Osteocyte (in vitro differentiated cells): ENCODE data around the gene TRPV2. TPM values are rescaled to one million over a fixed set of nuclear protein-coding genes. Genes with fewer than 3 reads are reported as not detected.
A peak's percentile ranks its signal among the peaks of the same experiment; 100 is the strongest.

Experiments
- DNase-seq: peaks from one replicate; pipeline ENCODE4 v3.0.0; 2021; ENCODE audit warnings: mixed read lengths; ENCODE audit not compliant: unreplicated experiment; ENCODE audit errors: extremely low spot score
- H3K27ac Mint-ChIP-seq: one replicate; pipeline ENCODE4 v1.8.0; 2021; ENCODE audit warnings: mild to moderate bottlenecking, mixed read lengths; ENCODE audit not compliant: unreplicated experiment
- H3K27me3 Mint-ChIP-seq: one replicate; pipeline ENCODE4 v1.8.0; 2021; ENCODE audit warnings: mixed read lengths; ENCODE audit not compliant: unreplicated experiment
- H3K36me3 Mint-ChIP-seq: one replicate; pipeline ENCODE4 v1.8.0; 2021; ENCODE audit warnings: mixed read lengths; ENCODE audit not compliant: unreplicated experiment
- H3K4me1 Mint-ChIP-seq: one replicate; pipeline ENCODE4 v1.8.0; 2021; ENCODE audit warnings: mixed read lengths; ENCODE audit not compliant: unreplicated experiment
- H3K4me3 Mint-ChIP-seq: one replicate; pipeline ENCODE4 v1.8.0; 2021; ENCODE audit warnings: mild to moderate bottlenecking, moderate library complexity, mixed read lengths; ENCODE audit not compliant: unreplicated experiment
- H3K9me3 Mint-ChIP-seq: one replicate; pipeline ENCODE4 v1.8.0; 2021; ENCODE audit warnings: mixed read lengths; ENCODE audit not compliant: unreplicated experiment
- total RNA-seq: library from RNA; stranded (reverse); gene quantifications from 2 replicates; pipeline ENCODE4 v1.2.1, GENCODE V29; 2021
- TF ChIP-seq, protein P1 (sequence below): fragments of 200-600 bp; sonication (generic); IDR thresholded peaks from 2 replicates; pipeline ENCODE4 v1.5.0; 2021; ENCODE audit warnings: antibody characterized with exemption, mild to moderate bottlenecking, moderate library complexity

Gene TRPV2
- total RNA-seq, 1 donor from 2014 or later, result 1.3 TPM

DNA sequence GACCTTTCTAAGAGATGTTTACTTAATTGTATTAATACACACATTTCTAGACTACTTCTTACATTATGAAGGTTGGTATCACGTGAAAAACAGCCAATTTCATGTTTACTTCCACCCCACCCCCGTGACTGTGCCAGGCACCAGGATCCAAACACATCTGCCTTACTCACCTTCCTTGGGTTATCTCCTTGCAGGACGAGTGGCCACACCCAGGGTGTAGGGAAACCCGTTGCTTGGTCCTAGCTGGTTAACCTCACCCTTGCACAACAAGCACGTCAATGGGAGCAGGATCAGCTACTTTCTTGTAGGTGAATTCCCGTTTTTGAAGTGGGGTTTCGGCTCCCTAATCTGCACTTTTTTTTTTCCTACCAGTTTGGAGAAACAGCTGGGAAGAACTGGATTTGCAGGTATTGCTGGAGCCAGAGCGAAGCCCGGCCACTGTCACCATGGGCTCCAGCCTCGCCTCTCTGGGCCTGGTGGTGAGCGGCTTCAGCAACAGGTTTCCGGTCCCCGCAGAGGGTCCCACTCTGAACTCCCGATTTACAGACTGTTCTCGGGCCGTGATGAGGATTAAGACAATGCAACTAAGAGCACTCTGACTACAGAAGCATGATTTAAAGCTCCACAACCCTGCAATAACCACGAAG, 36.6 kb upstream of the TRPV2 start:
- H3K27me3 Mint-ChIP-seq, result no peaks in the 10 kb centered on the region
- TF ChIP-seq, protein P1, sequence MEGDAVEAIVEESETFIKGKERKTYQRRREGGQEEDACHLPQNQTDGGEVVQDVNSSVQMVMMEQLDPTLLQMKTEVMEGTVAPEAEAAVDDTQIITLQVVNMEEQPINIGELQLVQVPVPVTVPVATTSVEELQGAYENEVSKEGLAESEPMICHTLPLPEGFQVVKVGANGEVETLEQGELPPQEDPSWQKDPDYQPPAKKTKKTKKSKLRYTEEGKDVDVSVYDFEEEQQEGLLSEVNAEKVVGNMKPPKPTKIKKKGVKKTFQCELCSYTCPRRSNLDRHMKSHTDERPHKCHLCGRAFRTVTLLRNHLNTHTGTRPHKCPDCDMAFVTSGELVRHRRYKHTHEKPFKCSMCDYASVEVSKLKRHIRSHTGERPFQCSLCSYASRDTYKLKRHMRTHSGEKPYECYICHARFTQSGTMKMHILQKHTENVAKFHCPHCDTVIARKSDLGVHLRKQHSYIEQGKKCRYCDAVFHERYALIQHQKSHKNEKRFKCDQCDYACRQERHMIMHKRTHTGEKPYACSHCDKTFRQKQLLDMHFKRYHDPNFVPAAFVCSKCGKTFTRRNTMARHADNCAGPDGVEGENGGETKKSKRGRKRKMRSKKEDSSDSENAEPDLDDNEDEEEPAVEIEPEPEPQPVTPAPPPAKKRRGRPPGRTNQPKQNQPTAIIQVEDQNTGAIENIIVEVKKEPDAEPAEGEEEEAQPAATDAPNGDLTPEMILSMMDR, result no peak
- no peaks in the 10 kb centered on the region for H3K9me3 Mint-ChIP-seq
- H3K4me1 Mint-ChIP-seq, result peaks cover 25% of the 10 kb centered on the region
- no peak overlapping the region for H3K27ac Mint-ChIP-seq
- DNase-seq, result no peak
- peaks cover 19% of the 10 kb centered on the region for H3K36me3 Mint-ChIP-seq
- peak overlapping the region; percentile 32 for H3K4me3 Mint-ChIP-seq

DNA sequence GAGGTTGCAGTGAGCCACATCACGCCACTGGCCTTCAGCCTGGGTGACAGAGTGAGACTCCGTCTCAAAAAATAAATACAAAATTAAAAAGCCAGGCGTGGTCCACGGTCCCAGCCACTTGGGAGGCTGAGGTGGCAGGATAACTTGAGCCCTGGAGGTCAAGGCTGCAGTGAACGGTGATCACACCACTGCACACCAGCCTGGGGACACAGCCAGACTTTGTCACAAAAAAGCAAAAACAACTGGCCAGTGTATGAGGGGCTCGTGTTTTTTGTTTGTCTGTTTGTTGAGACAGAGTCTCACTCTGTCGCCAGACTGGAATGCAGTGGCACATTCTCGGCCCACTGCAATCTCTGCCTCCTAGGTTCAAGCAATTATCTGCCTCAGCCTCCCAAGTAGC, 35.7 kb upstream of the TRPV2 start:
- peak overlapping the region; percentile 32 for H3K4me3 Mint-ChIP-seq
- no peaks in the 10 kb centered on the region for H3K27me3 Mint-ChIP-seq
- H3K4me1 Mint-ChIP-seq, result peaks cover 26% of the 10 kb centered on the region
- TF ChIP-seq, protein P1, result no peak
- DNase-seq, result no peak
- H3K9me3 Mint-ChIP-seq, result no peaks in the 10 kb centered on the region
- no peak overlapping the region for H3K27ac Mint-ChIP-seq
- peaks cover 24% of the 10 kb centered on the region for H3K36me3 Mint-ChIP-seq

DNA sequence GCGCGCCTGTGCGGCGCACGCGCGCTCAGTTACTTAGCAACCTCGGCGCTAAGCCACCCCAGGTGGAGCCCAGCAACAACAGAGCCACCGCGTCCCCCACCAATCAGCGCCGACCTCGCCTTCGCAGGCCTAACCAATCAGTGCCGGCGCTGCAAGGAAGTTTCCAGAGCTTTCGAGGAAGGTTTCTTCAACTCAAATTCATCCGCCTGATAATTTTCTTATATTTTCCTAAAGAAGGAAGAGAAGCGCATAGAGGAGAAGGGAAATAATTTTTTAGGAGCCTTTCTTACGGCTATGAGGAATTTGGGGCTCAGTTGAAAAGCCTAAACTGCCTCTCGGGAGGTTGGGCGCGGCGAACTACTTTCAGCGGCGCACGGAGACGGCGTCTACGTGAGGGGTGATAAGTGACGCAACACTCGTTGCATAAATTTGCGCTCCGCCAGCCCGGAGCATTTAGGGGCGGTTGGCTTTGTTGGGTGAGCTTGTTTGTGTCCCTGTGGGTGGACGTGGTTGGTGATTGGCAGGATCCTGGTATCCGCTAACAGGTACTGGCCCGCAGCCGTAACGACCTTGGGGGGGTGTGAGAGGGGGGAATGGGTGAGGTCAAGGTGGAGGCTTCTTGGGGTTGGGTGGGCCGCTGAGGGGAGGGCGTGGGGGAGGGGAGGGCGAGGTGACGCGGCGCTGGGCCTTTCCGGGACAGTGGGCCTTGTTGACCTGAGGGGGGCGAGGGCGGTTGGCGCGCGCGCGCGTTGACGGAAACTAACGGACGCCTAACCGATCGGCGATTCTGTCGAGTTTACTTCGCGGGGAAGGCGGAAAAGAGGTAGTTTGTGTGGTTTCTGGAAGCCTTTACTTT, 34.5 kb upstream of the TRPV2 start, which contains the start of gene UBB:
TSS of gene UBB (plus strand) at position 452 of the 856 bp plus-strand sequence. CDS start 817 bp downstream, outside the sequence.
- TF ChIP-seq, protein P1, result peak; percentile 8
- Mint-ChIP-seq H3K4me1 (peaks cover 26% of the 10 kb centered on the region), H3K27me3 (no peaks in the 10 kb centered on the region), H3K9me3 (no peaks in the 10 kb centered on the region), H3K4me3 (peak within 1 kb of the TSS; percentile 88), H3K27ac (peak within 1 kb of the TSS; percentile 100), H3K36me3 (peaks cover 24% of the 10 kb centered on the region)
- peak; percentile 98 for DNase-seq

DNA sequence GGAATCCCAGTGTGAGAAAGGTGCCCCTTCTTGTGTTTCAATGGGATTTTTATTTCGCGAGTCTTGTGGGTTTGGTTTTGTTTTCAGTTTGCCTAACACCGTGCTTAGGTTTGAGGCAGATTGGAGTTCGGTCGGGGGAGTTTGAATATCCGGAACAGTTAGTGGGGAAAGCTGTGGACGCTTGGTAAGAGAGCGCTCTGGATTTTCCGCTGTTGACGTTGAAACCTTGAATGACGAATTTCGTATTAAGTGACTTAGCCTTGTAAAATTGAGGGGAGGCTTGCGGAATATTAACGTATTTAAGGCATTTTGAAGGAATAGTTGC, 33.9 kb upstream of the TRPV2 start:
- peak overlapping the region; percentile 100 for H3K27ac Mint-ChIP-seq
- TF ChIP-seq, protein P1, result no peak
- H3K4me1 Mint-ChIP-seq, result peaks cover 27% of the 10 kb centered on the region

DNA sequence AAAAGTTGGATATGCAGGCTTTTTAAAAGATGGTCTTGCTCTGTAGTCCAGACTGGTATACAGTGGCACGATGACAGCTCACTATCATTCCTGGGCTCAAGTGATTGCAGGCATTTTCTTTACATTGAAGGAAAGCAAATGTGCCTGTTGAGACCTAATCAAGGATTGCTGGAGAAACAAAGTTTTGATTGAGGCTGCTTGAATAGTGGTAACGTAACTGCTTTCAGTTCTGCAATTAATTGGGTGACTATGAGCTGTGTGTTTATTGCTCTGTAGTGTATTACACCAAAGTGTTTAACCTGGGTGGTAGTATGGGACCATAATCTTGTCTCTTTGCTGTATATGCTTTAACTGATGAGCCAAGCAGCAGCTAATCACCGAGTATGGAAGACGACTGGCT, 32.2 kb upstream of the TRPV2 start:
- no peaks in the 10 kb centered on the region for H3K27me3 Mint-ChIP-seq
- no peaks in the 10 kb centered on the region for H3K9me3 Mint-ChIP-seq
- peaks cover 37% of the 10 kb centered on the region for H3K4me1 Mint-ChIP-seq
- peak overlapping the region; percentile 47 for H3K4me3 Mint-ChIP-seq
- H3K36me3 Mint-ChIP-seq, result peaks cover 24% of the 10 kb centered on the region
- DNase-seq, result no peak
- TF ChIP-seq, protein P1, result no peak
- no peak overlapping the region for H3K27ac Mint-ChIP-seq

More for the DNA sequence above, 33.9 kb upstream of the TRPV2 start:
- Mint-ChIP-seq H3K4me3 (peak overlapping the region; percentile 88), H3K36me3 (peaks cover 24% of the 10 kb centered on the region), H3K9me3 (no peaks in the 10 kb centered on the region), H3K27me3 (no peaks in the 10 kb centered on the region)
- DNase-seq, result no peak
